SJSA1 (cell line): ENCODE results near the gene NEGR1. TPM values are rescaled to one million over a fixed set of nuclear protein-coding genes. Genes with fewer than 3 reads are reported as not detected.
"Not testable (repeated sequence)": the region's sequence is repeated elsewhere in the genome, so short reads cannot be mapped to it uniquely, and the experiment has no call there.

Experiments used
- DNase-seq, 2 experiments: peaks; one replicate each; pipeline ENCODE4 v3.0.0-alpha.2; 2015 to 2020; ENCODE audit warnings: low spot score in 2 of 2, low read depth in 1 of 2
- H3K27ac ChIP-seq: fragments of 250-450 bp; sonication (Bioruptor Pico); 2 replicates; pipeline ENCODE4 v1.5.1; 2020; ENCODE audit warnings: mild to moderate bottlenecking, moderate library complexity
- H3K27me3 ChIP-seq: fragments of 250-450 bp; sonication (Bioruptor Pico); replicated peaks from 2 replicates; pipeline ENCODE4 v1.5.1; 2020; ENCODE audit warnings: mild to moderate bottlenecking, moderate library complexity
- H3K36me3 ChIP-seq: fragments of 250-450 bp; sonication (Bioruptor Pico); 2 replicates; pipeline ENCODE4 v1.5.1; 2020; ENCODE audit warnings: mild to moderate bottlenecking
- H3K4me1 ChIP-seq: fragments of 250-450 bp; sonication (Bioruptor Pico); replicated peaks from 2 replicates; pipeline ENCODE4 v1.6.1; 2021; ENCODE audit warnings: mild to moderate bottlenecking
- H3K4me3 ChIP-seq: fragments of 250-450 bp; sonication (Bioruptor Pico); 2 replicates; pipeline ENCODE4 v1.5.1; 2020; ENCODE audit warnings: mild to moderate bottlenecking
- H3K9me3 ChIP-seq: fragments of 250-450 bp; sonication (Bioruptor Pico); replicated peaks from 2 replicates; pipeline ENCODE4 v1.5.1; 2020; ENCODE audit warnings: mild to moderate bottlenecking
- total RNA-seq: library from RNA; depleted of rRNA; stranded (reverse); fragments of >200 nt; shearing (Covaris generic); gene quantifications from 2 replicates; pipeline ENCODE4 v1.2.3, GENCODE V29; 2014

NEGR1 gene
- total RNA-seq, 1 experiment from 2014 or later: 1.9 TPM

GRCh38 chr1:72280711-72281110 lies 1.6 kb downstream of the NEGR1 start:
- H3K4me3 ChIP-seq: no peak overlapping the region
- DNase-seq: no peak

GRCh38 chr1:72280131-72280530 lies 2.2 kb downstream of the NEGR1 start:
- Histone ChIP-seq H3K27me3 (no peaks in the 10 kb centered on the region), H3K9me3 (no peaks in the 10 kb centered on the region), H3K27ac (no peak overlapping the region), H3K36me3 (no peaks in the 10 kb centered on the region), H3K4me3 (no peak overlapping the region), H3K4me1 (peaks cover 3% of the 10 kb centered on the region)
- DNase-seq: no peak

More at GRCh38 chr1:72280711-72281110, 1.6 kb downstream of the NEGR1 start:
- H3K27me3 ChIP-seq: no peaks in the 10 kb centered on the region
- no peaks in the 10 kb centered on the region for H3K9me3 ChIP-seq
- peaks cover 9% of the 10 kb centered on the region for H3K4me1 ChIP-seq
- no peaks in the 10 kb centered on the region for H3K36me3 ChIP-seq
- H3K27ac ChIP-seq: no peak overlapping the region

GRCh38 chr1:72278461-72278860 lies 3.9 kb downstream of the NEGR1 start:
- Histone ChIP-seq H3K27ac (no peak overlapping the region; the same call in 1 of the 2 replicates), H3K27me3 (no peaks in the 10 kb centered on the region), H3K4me3 (no peak overlapping the region), H3K9me3 (no peaks in the 10 kb centered on the region), H3K4me1 (no peaks in the 10 kb centered on the region), H3K36me3 (no peaks in the 10 kb centered on the region)
- DNase-seq: no peak

- no peak for DNase-seq
- no peak overlapping the region for H3K4me3 ChIP-seq
- no peaks in the 10 kb centered on the region for H3K4me1 ChIP-seq
- H3K27me3 ChIP-seq: no peaks in the 10 kb centered on the region
- no peaks in the 10 kb centered on the region for H3K9me3 ChIP-seq
- no peaks in the 10 kb centered on the region for H3K36me3 ChIP-seq
- H3K27ac ChIP-seq: no peak overlapping the region
Observed at GRCh38 chr1:72271555-72272085, 10.7 kb downstream of the NEGR1 start.

GRCh38 chr1:72262735-72263134 lies 19.6 kb downstream of the NEGR1 start:
- no peaks in the 10 kb centered on the region for H3K36me3 ChIP-seq
- no peaks in the 10 kb centered on the region for H3K4me1 ChIP-seq
- no peaks in the 10 kb centered on the region for H3K9me3 ChIP-seq
- no peak for DNase-seq
- no peaks in the 10 kb centered on the region for H3K27me3 ChIP-seq
- H3K27ac ChIP-seq: no peak overlapping the region
- H3K4me3 ChIP-seq: no peak overlapping the region

- H3K4me3 ChIP-seq: no peak overlapping the region
- H3K4me1 ChIP-seq: no peaks in the 10 kb centered on the region
- H3K27me3 ChIP-seq: no peaks in the 10 kb centered on the region
- no peaks in the 10 kb centered on the region for H3K9me3 ChIP-seq
- no peak overlapping the region for H3K27ac ChIP-seq
- DNase-seq: no peak
- no peaks in the 10 kb centered on the region for H3K36me3 ChIP-seq
Observed at GRCh38 chr1:72253132-72253531, 29.2 kb downstream of the NEGR1 start.

GRCh38 chr1:72241397-72241796 lies 40.9 kb downstream of the NEGR1 start:
- Histone ChIP-seq H3K27ac (no peak overlapping the region), H3K27me3 (no peaks in the 10 kb centered on the region), H3K4me3 (no peak overlapping the region), H3K36me3 (no peaks in the 10 kb centered on the region), H3K4me1 (no peaks in the 10 kb centered on the region), H3K9me3 (no peaks in the 10 kb centered on the region)
- no peak for DNase-seq

GRCh38 chr1:72235931-72236330 lies 46.4 kb downstream of the NEGR1 start:
- DNase-seq, H3K27me3 ChIP-seq, H3K9me3 ChIP-seq, H3K4me3 ChIP-seq, H3K27ac ChIP-seq, H3K36me3 ChIP-seq, H3K4me1 ChIP-seq: not testable (repeated sequence)

GRCh38 chr1:72235062-72235461 lies 47.3 kb downstream of the NEGR1 start:
- Histone ChIP-seq H3K9me3 (no peaks in the 10 kb centered on the region), H3K27me3 (no peaks in the 10 kb centered on the region), H3K4me1 (no peaks in the 10 kb centered on the region), H3K4me3 (no peak overlapping the region), H3K36me3 (no peaks in the 10 kb centered on the region), H3K27ac (no peak overlapping the region)
- DNase-seq: no peak

- H3K27ac ChIP-seq: no peak overlapping the region
- DNase-seq: no peak
Observed at GRCh38 chr1:72230746-72231145, 51.6 kb downstream of the NEGR1 start.

GRCh38 chr1:72229893-72230292 lies 52.4 kb downstream of the NEGR1 start:
- Histone ChIP-seq H3K9me3 (no peaks in the 10 kb centered on the region), H3K27me3 (no peaks in the 10 kb centered on the region), H3K27ac (no peak overlapping the region), H3K36me3 (no peaks in the 10 kb centered on the region), H3K4me3 (no peak overlapping the region), H3K4me1 (no peaks in the 10 kb centered on the region)
- DNase-seq: no peak

More at GRCh38 chr1:72230746-72231145, 51.6 kb downstream of the NEGR1 start:
- H3K36me3 ChIP-seq: no peaks in the 10 kb centered on the region
- no peaks in the 10 kb centered on the region for H3K4me1 ChIP-seq
- no peaks in the 10 kb centered on the region for H3K9me3 ChIP-seq
- H3K4me3 ChIP-seq: no peak overlapping the region
- H3K27me3 ChIP-seq: no peaks in the 10 kb centered on the region

GRCh38 chr1:72227667-72228066 lies 54.7 kb downstream of the NEGR1 start:
- no peak overlapping the region for H3K27ac ChIP-seq
- H3K4me1 ChIP-seq: no peaks in the 10 kb centered on the region
- H3K36me3 ChIP-seq: no peaks in the 10 kb centered on the region
- H3K4me3 ChIP-seq: no peak overlapping the region
- no peaks in the 10 kb centered on the region for H3K27me3 ChIP-seq
- DNase-seq: no peak
- H3K9me3 ChIP-seq: no peaks in the 10 kb centered on the region

- no peaks in the 10 kb centered on the region for H3K27me3 ChIP-seq
- no peak overlapping the region for H3K27ac ChIP-seq
- no peaks in the 10 kb centered on the region for H3K36me3 ChIP-seq
- no peaks in the 10 kb centered on the region for H3K9me3 ChIP-seq
- DNase-seq: no peak
- no peaks in the 10 kb centered on the region for H3K4me1 ChIP-seq
- no peak overlapping the region for H3K4me3 ChIP-seq
Observed at GRCh38 chr1:72224506-72224905, 57.8 kb downstream of the NEGR1 start.

- no peak for DNase-seq
- H3K4me1 ChIP-seq: no peaks in the 10 kb centered on the region
- H3K27me3 ChIP-seq: no peaks in the 10 kb centered on the region
- no peak overlapping the region for H3K4me3 ChIP-seq
- no peak overlapping the region for H3K27ac ChIP-seq
- no peaks in the 10 kb centered on the region for H3K36me3 ChIP-seq
- no peaks in the 10 kb centered on the region for H3K9me3 ChIP-seq
Observed at GRCh38 chr1:72221811-72222210, 60.5 kb downstream of the NEGR1 start.

GRCh38 chr1:72218141-72218739 lies 64.1 kb downstream of the NEGR1 start:
- Histone ChIP-seq H3K9me3 (no peaks in the 10 kb centered on the region), H3K27ac (no peak overlapping the region), H3K36me3 (no peaks in the 10 kb centered on the region), H3K4me3 (no peak overlapping the region), H3K27me3 (no peaks in the 10 kb centered on the region), H3K4me1 (no peaks in the 10 kb centered on the region)
- DNase-seq: no peak
